SU-DHL-6 (cell line): Measurements from ENCODE around the gene LCN10.
A peak's percentile ranks its signal among the peaks of the same experiment; 100 is the strongest.

Experiments used
- EZH2phosphoT487 ChIP-seq: fragments of 200-600 bp; sonication (generic), shearing (Covaris generic); conservative IDR thresholded peaks from 2 replicates; pipeline ENCODE4 v1.6.1; 2018; ENCODE audit warnings: mild to moderate bottlenecking, antibody characterized with exemption, low read length, moderate library complexity, mixed read lengths
- TF ChIP-seq, protein P1 (sequence below): fragments of 200-600 bp; sonication (generic); IDR thresholded peaks from one replicate; pipeline ENCODE4 v1.5.1; 2017; ENCODE audit warnings: antibody characterized with exemption, mild to moderate bottlenecking, low read length, moderate library complexity; ENCODE audit not compliant: insufficient read depth, poor library complexity, severe bottlenecking

DNA sequence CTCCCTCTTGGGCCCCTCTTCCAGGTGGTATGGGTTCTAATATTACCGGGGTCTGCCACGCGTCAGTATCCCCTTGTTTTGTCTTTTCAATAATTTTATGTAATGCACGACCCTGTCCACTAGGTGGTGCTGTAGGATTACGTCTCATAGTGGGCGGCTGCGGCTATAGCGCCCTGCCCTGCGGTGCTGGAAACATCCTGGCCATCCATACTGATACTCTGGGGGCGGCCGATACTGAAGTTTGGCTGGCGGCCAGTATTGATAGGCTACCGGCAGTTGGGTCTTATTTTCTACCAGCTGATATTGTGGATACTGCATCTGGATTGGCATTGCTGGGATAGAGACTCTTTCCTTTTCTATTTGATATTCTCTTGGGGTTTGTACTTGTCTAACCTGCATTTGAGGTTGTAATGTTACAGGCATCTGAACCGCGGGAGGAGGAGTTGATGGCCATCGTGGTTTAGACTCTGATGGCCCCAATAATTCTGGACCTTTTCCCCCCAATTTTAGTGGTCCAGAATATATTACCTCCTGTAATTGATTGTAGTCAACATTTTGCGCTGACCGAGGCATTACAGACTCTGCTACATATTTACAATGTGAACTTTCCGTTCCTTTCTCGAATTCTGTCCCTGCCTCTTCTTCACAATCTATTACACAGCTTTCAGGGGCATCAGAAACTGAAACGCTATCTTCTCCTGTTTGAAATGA lies 45.1 kb upstream of the LCN10 start:
- TF ChIP-seq, protein P1, sequence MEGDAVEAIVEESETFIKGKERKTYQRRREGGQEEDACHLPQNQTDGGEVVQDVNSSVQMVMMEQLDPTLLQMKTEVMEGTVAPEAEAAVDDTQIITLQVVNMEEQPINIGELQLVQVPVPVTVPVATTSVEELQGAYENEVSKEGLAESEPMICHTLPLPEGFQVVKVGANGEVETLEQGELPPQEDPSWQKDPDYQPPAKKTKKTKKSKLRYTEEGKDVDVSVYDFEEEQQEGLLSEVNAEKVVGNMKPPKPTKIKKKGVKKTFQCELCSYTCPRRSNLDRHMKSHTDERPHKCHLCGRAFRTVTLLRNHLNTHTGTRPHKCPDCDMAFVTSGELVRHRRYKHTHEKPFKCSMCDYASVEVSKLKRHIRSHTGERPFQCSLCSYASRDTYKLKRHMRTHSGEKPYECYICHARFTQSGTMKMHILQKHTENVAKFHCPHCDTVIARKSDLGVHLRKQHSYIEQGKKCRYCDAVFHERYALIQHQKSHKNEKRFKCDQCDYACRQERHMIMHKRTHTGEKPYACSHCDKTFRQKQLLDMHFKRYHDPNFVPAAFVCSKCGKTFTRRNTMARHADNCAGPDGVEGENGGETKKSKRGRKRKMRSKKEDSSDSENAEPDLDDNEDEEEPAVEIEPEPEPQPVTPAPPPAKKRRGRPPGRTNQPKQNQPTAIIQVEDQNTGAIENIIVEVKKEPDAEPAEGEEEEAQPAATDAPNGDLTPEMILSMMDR = peak; percentile 67
- no peak for TF ChIP-seq EZH2phosphoT487
